ENCODE data around the gene LAMA3. TPM values are rescaled to one million over a fixed set of nuclear protein-coding genes. Genes with fewer than 3 reads are reported as not detected.

Gene LAMA3
- total RNA-seq, 2 donors from 2014 or later, result 0.58 to 1.3 TPM

GRCh38 chr18:23825978-23826405 is 136.7 kb downstream of the LAMA3 start:
- Histone ChIP-seq H3K27ac (ENCODE audit: low read depth, low read length) (no peak overlapping the region), H3K4me3 (ENCODE audit: low read length) (no peak overlapping the region), H3K4me1 (ENCODE audit: control insufficient read depth, insufficient read depth, low read length) (peaks cover 8% of the 10 kb centered on the region), H3K36me3 (ENCODE audit: control insufficient read depth, insufficient read depth, low read length) (no peaks in the 10 kb centered on the region), H3K27me3 (ENCODE audit: control insufficient read depth, insufficient read depth, low read length, poor library complexity, severe bottlenecking) (no peaks in the 10 kb centered on the region), H3K9me3 (ENCODE audit: control insufficient read depth, low read length) (no peaks in the 10 kb centered on the region), H3K9ac (ENCODE audit: extremely low read depth, low read length, poor library complexity, severe bottlenecking) (no peak overlapping the region)
- no peak overlapping the region for H3K27ac Mint-ChIP-seq
- no peaks in the 10 kb centered on the region for H3K9me3 Mint-ChIP-seq
- H3K36me3 Mint-ChIP-seq (ENCODE audit: low read depth), result no peaks in the 10 kb centered on the region
- no peak for TF ChIP-seq CTCF (conservative IDR thresholded peaks at IDR 0.05)
- H3K4me1 Mint-ChIP-seq, result peaks cover 14% of the 10 kb centered on the region
- WGBS, 2 experiments (ENCODE audit: insufficient coverage in 1 of 2, insufficient read length in 1 of 2), result 80 to 89% methylated on average over 2 to 6 of the region's 6 CpGs
- H3K27me3 Mint-ChIP-seq (ENCODE audit: insufficient read depth), result no peaks in the 10 kb centered on the region
- H3K4me3 Mint-ChIP-seq, result no peak overlapping the region
- DNase-seq, result no peak

- Histone ChIP-seq H3K4me1 (ENCODE audit: control insufficient read depth, insufficient read depth, low read length) (peaks cover 8% of the 10 kb centered on the region), H3K4me3 (ENCODE audit: low read length) (no peak overlapping the region), H3K27me3 (ENCODE audit: control insufficient read depth, insufficient read depth, low read length, poor library complexity, severe bottlenecking) (no peaks in the 10 kb centered on the region), H3K27ac (ENCODE audit: low read depth, low read length) (no peak overlapping the region), H3K9ac (ENCODE audit: extremely low read depth, low read length, poor library complexity, severe bottlenecking) (no peak overlapping the region), H3K36me3 (ENCODE audit: control insufficient read depth, insufficient read depth, low read length) (no peaks in the 10 kb centered on the region), H3K9me3 (ENCODE audit: control insufficient read depth, low read length) (no peaks in the 10 kb centered on the region)
- no peak for TF ChIP-seq CTCF (conservative IDR thresholded peaks at IDR 0.05)
- WGBS, 2 experiments (ENCODE audit: insufficient coverage in 1 of 2, insufficient read length in 1 of 2), result 93 to 100% methylated on average over 2 to 4 of the region's 4 CpGs
- no peaks in the 10 kb centered on the region for H3K27me3 Mint-ChIP-seq (ENCODE audit: insufficient read depth)
- peaks cover 14% of the 10 kb centered on the region for H3K4me1 Mint-ChIP-seq
- no peaks in the 10 kb centered on the region for H3K36me3 Mint-ChIP-seq (ENCODE audit: low read depth)
- no peak overlapping the region for H3K4me3 Mint-ChIP-seq
- no peak for DNase-seq
- no peak overlapping the region for H3K27ac Mint-ChIP-seq
- no peaks in the 10 kb centered on the region for H3K9me3 Mint-ChIP-seq
Observed at GRCh38 chr18:23826850-23827620, 137.8 kb downstream of the LAMA3 start.

DNA sequence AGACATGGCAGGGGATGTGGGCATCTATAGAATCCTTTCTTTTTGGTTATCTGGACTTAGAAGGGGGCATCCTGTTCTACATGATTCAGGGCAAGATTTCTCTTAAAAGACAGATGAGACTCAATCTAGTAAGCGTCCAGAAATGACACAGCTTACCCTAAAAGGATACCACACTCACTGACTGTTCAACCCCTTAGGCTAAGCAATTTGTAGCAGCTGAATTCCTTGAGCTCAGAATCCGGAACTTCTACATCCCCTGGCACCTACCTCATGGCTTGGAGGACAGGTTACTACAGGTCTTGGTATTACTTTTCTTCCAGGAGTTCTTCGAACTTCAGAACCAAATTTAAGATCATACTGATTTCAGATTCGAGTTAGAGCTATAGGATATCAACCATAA is 138.4 kb downstream of the LAMA3 start:
- no peaks in the 10 kb centered on the region for H3K36me3 Mint-ChIP-seq (ENCODE audit: low read depth)
- no peak overlapping the region for H3K9ac ChIP-seq (ENCODE audit: extremely low read depth, low read length, poor library complexity, severe bottlenecking)
- H3K27me3 ChIP-seq (ENCODE audit: control insufficient read depth, insufficient read depth, low read length, poor library complexity, severe bottlenecking), result no peaks in the 10 kb centered on the region
- H3K27ac ChIP-seq (ENCODE audit: low read depth, low read length), result no peak overlapping the region
- WGBS, 2 experiments (ENCODE audit: insufficient coverage in 1 of 2, insufficient read length in 1 of 2), result 90 to 100% methylated on average over 3 to 4 of the region's 4 CpGs
- no peak for TF ChIP-seq CTCF (conservative IDR thresholded peaks at IDR 0.05)
- H3K9me3 ChIP-seq (ENCODE audit: control insufficient read depth, low read length), result no peaks in the 10 kb centered on the region
- H3K4me3 Mint-ChIP-seq, result no peak overlapping the region
- H3K27me3 Mint-ChIP-seq (ENCODE audit: insufficient read depth), result no peaks in the 10 kb centered on the region
- no peaks in the 10 kb centered on the region for H3K9me3 Mint-ChIP-seq
- H3K36me3 ChIP-seq (ENCODE audit: control insufficient read depth, insufficient read depth, low read length), result no peaks in the 10 kb centered on the region
- DNase-seq, result no peak
- H3K27ac Mint-ChIP-seq, result no peak overlapping the region
- H3K4me1 Mint-ChIP-seq, result peaks cover 14% of the 10 kb centered on the region
- no peak overlapping the region for H3K4me3 ChIP-seq (ENCODE audit: low read length)
- H3K4me1 ChIP-seq (ENCODE audit: control insufficient read depth, insufficient read depth, low read length), result peaks cover 8% of the 10 kb centered on the region

All from endodermal cell (in vitro differentiated cells).